Astrocyte (in vitro differentiated cells and primary cell): Measurements from ENCODE around the gene TRIM15.

Experiments
- CTCF ChIP-seq: IDR thresholded peaks from 2 replicates; pipeline ENCODE4 v1.5.1; 2011; ENCODE audit warnings: low read depth, mild to moderate bottlenecking, inconsistent platforms, low read length, moderate library complexity; ENCODE audit not compliant: insufficient read depth
- EZH2 ChIP-seq: IDR thresholded peaks from 2 replicates; pipeline ENCODE4 v1.6.1; 2012; ENCODE audit warnings: mild to moderate bottlenecking, low read length, inconsistent platforms; ENCODE audit not compliant: insufficient read depth

- TF ChIP-seq CTCF (no peak), EZH2 (no peak)
These were observed 41.6 kb upstream of the TRIM15 start for GRCh38 chr6:30121446-30122366.
